NOMO-1 treated with dmso at 0.1 percent for 144 hours (cell line): ENCODE results near the gene IGFBP7.
A peak's percentile ranks its signal among the peaks of the same experiment; 100 is the strongest.

ENCODE experiments used
- DNase-seq: peaks from one replicate; lab custom pipeline; 2025; ENCODE audit not compliant: unreplicated experiment; lab: John Stamatoyannopoulos, UW

IGFBP7 gene

GRCh38 chr4:57131849-57132742 is 21.9 kb upstream of the IGFBP7 start:
- no peak for DNase-seq

GRCh38 chr4:57129477-57129876 is 19.3 kb upstream of the IGFBP7 start:
- DNase-seq: no peak

- no peak for DNase-seq
These were observed 17.2 kb upstream of the IGFBP7 start for GRCh38 chr4:57127361-57127760.

- DNase-seq: no peak
These were observed 15.8 kb upstream of the IGFBP7 start for GRCh38 chr4:57125996-57126395.

GRCh38 chr4:57124145-57124544 is 14.0 kb upstream of the IGFBP7 start:
- DNase-seq: no peak

- no peak for DNase-seq
These were observed 12.8 kb upstream of the IGFBP7 start for GRCh38 chr4:57122959-57123358.

GRCh38 chr4:57119054-57119651 is 9.0 kb upstream of the IGFBP7 start:
- no peak for DNase-seq

- DNase-seq: no peak
These were observed 7.3 kb upstream of the IGFBP7 start for GRCh38 chr4:57117491-57117890.

- no peak for DNase-seq
These were observed 6.1 kb upstream of the IGFBP7 start for GRCh38 chr4:57116245-57116644.

- no peak for DNase-seq
These were observed 4.8 kb upstream of the IGFBP7 start for GRCh38 chr4:57114973-57115372.

GRCh38 chr4:57113870-57114269 is 3.7 kb upstream of the IGFBP7 start:
- DNase-seq: no peak

GRCh38 chr4:57110640-57111511 is 691 bp upstream of the IGFBP7 start:
- DNase-seq: peak; percentile 92

- DNase-seq: no peak
These were observed 756 bp downstream of the IGFBP7 start for GRCh38 chr4:57109411-57109846.

- DNase-seq: no peak
These were observed 4.0 kb downstream of the IGFBP7 start for GRCh38 chr4:57106181-57106580.

- no peak for DNase-seq
These were observed 5.3 kb downstream of the IGFBP7 start for GRCh38 chr4:57104706-57105560.

- DNase-seq: no peak
These were observed 7.1 kb downstream of the IGFBP7 start for GRCh38 chr4:57103051-57103450.

GRCh38 chr4:57102050-57102624 is 8.0 kb downstream of the IGFBP7 start:
- no peak for DNase-seq

- no peak for DNase-seq
These were observed 9.1 kb downstream of the IGFBP7 start for GRCh38 chr4:57100979-57101651.

- DNase-seq: no peak
These were observed 10.8 kb downstream of the IGFBP7 start for GRCh38 chr4:57099363-57099762.

GRCh38 chr4:57098941-57099340 is 11.2 kb downstream of the IGFBP7 start:
- DNase-seq: no peak
